GM21619 (cell line): ENCODE measurements around the gene STAG1.
"Not testable (repeated sequence)": the region's sequence is repeated elsewhere in the genome, so short reads cannot be mapped to it uniquely, and the experiment has no call there.

Experiments used
- ATAC-seq: cut with Tn5 transposase; IDR thresholded peaks from one replicate; pipeline ENCODE4 v1.9.1; 2021; ENCODE audit not compliant: unreplicated experiment

Gene STAG1

DNA sequence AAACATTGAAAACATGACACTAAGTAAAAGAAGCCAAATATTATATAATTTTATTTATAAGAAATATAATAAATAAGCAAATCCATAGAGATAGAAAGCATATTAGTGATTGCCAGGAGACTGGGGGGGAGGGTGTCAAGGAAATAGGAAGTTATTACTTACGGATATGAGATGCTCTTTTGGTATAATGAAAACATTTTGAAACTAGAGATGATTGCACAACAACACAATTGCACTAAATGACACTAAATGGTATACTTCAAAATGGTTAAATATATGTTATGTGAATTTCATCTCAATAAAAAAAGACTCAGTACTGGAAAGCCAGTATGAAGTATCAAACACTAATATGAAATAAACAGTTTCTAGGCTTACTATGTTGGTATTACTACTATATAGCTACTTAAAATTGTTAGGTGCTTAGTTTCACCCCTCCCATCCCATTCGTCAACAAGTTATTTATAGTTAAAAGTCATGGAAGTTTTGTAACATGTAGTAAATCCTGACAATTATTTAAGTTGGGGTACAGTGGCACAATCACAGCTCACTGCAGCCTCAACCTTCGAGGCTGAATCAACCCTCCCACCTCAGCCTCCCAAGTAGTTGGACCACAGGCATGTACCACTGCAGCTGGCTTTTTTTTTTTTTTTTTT lies 43.7 kb downstream of the STAG1 start:
- ATAC-seq: no peak

DNA sequence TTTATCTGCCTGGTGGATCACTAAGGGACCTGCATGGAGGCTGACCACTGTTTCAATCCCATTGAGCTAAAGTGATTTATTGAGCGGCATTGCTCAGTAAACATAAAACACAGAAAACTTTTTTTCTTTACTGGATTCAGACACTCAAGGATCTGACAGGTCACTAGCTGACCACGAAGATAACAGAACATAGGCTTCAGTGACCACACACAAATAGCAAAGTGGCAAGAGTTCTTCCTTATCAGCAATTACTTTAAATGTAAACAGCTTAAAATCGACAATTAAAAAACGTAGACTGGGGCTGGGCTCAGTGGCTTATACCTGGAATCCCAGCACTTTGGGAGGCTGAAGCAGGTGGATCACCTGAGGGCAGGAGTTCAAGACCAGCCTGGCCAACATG lies 48.7 kb downstream of the STAG1 start:
- no peak for ATAC-seq

DNA sequence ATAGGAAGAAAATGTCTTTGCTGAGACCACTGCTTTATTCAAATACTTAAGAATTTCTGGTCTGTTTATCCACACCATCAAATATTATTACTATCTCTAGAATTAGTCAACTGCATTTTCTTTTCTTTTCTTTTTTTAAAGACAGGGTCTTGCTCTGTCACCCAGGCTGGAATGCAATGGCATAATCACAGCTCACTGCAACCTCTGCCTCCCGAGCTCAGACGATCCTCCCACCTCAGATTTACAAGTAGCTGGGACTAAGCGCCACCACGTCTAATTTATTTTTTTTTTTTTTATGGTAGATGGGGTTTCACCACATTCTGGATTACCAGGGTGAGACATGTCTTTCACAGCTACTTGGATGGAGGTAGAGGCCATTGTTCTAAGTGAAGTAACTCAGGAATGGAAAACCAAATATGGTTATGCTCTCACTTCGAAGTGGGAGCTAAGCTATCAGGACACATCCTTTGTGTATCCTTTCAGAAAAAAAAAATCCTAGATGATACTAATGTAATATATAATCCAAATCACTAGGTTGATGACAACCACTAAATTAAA lies 52.8 kb downstream of the STAG1 start:
- ATAC-seq: no peak

DNA sequence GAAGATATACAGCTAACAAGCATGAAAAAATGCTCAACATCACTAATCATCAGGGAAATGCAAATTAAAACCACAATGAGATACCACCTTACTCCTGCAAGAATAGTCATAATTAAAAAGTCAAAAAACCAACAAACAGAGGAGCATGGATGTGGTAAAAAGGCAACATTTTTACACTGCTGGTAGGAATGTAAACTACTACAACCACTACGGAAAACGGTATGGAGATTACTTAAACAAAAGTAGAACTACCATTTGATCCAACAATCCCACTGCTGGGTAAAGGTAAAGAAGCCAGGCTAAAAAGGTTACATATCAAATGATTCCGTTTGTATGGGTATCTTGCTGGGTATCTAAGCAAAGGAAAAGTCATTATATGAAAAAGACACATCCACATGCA lies 53.8 kb downstream of the STAG1 start:
- ATAC-seq: no peak

DNA sequence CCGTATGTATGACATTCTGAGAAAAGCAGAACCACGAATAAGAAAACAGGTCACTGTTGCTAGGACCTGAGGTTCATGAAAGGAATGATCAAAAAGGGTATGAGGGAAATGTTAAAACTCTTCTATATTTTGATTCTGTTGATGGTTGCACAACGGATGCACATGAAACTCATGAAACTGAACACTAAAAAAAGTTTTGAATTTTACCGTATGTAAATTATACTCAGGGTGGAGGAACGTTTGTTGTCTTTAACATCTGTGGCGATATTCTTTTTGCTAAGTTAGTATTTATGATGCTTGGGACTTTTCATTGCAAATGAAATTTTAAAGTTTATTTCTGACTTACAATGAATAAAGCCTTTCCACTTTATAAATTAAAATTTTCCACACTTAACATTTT lies 55.4 kb downstream of the STAG1 start:
- no peak for ATAC-seq

DNA sequence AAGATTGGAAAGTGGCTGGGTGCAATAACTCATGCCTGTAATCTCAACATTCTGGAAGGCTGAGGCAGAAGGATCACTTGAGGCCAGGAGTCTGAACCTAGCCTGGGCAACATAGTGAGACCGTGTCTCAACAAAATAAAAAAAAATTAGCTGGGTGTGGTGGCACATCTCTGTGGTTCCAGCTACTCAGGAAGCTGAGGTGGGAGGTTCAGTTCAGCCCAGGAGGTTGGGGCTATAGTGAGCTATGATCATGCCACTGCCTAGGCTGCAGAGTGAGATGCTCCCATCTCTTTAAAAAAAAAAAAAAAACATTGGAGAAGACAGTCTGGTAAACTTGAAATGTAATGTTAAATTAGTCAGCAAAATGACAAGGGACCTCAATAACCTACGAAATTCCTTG lies 57.9 kb downstream of the STAG1 start:
- ATAC-seq: no peak

DNA sequence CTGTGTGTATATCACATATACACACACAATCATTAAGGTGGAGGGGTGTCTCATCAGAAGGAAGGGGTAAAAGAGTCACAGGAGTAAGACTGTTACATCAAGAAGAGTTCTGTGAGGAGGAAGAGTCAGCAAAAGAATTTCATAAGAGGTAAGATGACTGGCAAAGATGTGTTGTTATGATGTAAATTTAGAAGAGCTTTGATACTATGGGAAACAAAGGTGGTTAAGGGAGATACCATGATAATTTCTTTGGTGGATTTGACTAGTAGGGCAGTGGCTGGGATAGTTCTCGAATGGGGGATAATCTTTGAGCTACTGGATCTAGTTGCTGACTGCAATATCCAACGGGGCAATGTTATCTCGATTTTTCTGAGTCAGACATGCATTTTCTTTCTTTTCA lies 61.6 kb downstream of the STAG1 start:
- ATAC-seq: no peak

DNA sequence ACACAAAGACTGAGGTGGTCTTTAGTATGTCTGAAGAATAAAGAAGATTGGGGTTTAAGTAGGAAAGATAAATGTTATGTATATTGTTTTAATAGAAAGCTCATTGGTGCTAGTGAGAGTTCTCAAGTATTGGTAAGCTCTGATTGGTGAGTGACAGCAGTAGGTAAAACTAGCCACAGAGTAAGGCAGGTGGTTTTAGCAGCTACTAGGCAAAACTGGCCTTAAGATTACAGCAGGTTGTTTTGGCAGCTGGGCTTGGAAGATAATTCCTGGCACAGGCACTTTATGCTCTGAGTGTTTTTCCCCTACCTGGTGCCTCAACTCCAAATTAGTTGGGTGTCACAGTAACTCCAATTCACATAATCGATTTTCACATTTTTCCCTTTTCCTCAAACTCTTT lies 66.3 kb downstream of the STAG1 start:
- no peak for ATAC-seq

DNA sequence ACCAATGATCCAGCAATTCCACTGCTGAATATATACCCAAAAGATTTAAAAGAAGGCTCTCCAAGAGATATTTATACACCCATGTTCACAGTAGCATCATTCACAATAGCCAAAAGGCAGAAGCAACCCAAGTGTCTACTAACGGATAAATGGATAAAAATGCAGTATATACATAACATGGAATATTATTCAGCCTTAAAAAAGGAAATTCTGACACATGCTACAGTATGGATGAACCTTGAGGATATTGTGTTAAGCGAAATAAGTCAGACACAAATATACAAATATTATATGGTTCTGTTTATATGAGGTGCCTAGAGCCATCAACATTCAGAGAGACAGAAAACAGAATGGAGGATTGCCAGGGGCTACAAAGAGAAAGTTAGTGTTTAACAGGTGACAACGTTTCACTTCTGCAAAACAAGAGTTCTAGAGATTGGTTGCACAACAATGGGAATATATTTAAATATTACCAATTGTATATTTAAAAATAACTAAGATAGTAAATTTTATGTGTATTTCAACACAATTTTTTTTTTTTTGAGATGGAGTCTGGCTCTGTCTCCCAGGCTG lies 69.4 kb downstream of the STAG1 start:
- ATAC-seq: no peak

DNA sequence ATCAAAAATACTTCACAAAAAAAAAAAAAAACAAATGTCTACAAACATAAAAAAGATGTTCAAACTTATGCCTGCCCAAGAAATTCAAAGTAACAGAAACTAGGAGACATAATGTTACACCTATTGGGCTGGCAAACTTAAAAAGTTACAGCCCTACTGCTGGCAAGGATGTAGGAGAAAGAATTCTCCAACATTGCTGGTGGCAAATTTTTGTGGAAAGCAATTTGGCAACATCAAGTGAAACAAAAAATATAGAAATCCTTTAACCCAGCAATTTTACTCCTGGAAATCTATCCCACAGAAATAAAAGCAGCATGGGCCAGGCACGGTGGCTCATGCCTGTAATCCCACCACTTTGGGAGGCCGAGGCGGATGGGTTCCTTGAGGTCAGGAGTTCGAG lies 73.2 kb downstream of the STAG1 start:
- no peak for ATAC-seq

DNA sequence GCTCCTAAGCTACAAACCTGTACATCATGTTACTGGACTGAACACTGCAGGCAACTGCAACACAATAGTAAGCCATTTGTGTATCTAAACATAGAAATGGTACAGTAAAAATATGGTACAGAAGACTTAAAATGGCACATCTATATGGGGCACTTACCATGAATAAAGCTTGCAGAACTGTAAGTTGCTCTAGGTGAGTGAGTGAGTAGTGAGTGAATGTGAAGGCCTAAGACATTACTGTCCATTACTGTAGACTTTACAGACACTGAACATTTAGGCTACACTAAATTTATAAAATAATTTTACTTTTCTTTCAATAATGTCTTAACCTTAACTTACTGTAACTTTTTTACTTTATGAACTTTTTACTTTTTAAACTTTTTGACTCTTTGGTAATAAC lies 76.2 kb downstream of the STAG1 start:
- no peak for ATAC-seq

DNA sequence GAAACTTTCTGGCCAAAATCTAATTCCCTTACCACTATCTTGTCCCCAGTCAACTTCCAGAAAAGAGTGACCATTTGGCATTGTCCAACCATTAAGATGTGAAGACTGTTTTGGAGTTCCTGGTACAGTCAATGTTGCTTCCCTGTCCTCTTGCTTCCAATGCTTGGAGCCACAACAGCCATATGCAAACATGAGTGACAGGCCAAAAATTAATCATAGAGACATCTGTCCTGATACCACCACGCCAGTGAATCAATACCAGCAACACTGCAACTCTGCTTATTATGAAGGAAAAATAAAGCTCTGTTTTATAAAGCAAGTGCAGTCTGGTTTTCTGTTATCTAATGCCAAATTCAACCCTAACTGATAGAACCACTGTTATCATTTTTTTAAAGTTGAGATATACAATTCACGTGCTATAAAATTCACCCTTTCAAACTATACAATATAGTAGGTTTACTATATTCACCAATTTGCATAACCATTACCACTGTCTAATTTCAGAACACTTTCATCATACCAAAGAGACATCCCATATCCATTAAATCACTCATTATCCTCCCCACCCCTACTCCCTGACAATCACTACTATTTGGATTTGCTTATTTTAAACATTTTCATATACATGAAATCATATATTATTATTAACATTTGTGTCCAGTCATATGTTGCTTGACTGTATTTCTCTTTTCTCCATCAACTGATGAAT lies 76.9 kb downstream of the STAG1 start:
- ATAC-seq: no peak

DNA sequence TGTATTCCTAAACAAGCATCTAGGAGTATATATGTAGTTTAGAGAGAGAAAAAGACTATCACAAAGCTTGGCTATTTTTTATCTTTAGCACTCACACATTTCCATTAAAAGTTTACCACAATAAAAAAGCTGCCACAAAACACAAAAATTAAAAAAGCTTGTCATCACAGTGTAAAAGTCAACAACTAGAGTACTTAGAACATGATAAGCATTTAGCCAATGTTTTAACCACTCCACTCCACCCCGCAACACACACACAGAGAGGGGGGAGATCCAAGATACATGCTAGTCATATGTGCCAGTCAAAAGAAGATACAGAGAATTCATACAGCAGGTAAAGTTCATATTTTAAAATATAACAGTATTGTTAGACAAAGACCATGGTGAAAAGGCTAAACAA lies 79.7 kb downstream of the STAG1 start:
- ATAC-seq: no peak

DNA sequence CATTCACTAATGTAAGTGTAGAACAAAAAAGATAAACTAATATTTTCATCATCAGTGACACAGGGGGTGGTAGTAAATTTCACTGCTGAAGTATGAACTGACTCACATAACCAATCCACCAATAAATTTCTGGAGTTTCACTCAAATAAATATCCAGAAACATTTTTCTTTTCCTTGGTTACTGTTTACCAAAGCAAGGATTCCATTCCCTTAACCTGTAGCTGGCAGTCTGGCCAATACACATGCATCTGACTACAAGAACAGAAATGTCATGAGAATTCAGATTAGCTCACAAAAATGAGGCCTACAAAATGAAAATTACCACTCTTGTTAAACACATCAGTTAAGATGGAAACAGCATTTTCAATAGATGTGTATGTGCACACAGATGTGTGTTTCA lies 80.3 kb downstream of the STAG1 start:
- no peak for ATAC-seq

DNA sequence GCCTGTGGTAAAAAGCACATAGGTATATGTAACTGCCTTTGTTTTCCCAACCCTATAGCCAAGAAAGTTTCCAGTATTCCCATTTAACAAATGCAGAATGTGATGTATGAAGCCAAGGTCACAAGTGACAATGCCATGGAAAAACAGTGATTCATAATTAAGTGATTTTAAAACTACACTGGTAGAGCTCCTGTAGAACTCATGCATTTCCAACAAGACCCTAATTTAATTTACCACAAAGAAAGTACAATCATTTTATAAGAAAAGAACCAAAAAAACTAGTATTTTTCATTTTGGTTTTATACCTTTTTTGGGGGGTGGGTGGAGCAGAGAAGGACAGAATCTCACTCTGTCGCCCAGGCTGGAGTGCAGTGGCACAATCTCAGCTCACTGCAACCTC lies 82.0 kb downstream of the STAG1 start:
- no peak for ATAC-seq

DNA sequence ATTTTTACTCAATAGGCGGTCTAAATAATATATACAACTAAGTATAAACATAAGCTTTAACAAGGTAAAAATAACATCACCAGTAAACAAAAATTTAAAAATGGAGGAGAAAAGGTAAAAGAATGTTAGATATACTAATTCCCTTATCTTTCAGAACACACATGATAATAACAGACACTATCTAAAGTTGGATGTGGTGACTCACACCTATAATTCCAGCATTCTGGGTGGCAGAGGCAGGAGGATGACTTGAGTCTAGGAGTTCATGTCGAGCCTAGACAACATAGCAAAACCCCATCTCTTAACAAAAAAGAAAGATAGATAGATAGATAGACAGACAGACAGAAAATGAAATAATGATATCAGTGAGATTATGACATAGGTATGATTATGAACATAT lies 85.1 kb downstream of the STAG1 start:
- ATAC-seq: no peak

DNA sequence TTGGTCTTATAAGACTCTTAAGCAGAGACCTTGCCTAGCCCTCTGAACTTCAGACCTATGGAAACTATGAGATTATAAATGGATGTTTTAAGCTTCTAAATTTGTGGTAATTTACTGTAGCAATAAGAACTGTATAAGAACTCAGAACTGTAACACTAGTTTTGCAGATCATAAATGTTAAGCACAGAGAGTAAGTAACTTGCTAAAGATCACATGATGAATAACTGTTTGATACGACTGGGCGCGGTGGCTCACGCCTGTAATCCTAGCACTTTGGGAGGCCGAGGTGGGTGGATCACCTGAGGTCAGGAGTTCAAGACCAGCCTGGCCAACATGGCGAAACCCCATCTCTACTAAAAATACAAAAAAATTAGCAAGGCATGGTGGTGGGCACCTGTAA lies 85.9 kb downstream of the STAG1 start:
- ATAC-seq: not testable (repeated sequence)

DNA sequence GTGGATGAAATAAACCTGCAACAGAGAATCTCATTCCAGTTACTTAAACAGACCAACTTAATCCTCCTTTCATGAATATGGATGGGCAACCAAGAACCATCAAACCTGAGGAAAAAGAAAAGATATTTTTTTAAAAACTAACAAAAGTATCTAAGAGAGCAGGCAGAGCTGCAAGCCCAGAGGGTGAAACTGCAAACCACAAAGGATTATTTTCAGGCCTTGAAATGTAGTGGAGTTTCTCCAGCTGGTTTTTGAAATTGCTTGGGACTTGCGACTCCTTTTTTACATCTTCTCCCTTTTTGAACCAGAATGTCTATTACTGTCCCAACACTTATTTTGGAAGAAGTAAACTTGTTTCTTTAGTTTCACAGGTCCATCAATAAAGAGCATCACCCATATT lies 87.4 kb downstream of the STAG1 start:
- ATAC-seq: no peak

DNA sequence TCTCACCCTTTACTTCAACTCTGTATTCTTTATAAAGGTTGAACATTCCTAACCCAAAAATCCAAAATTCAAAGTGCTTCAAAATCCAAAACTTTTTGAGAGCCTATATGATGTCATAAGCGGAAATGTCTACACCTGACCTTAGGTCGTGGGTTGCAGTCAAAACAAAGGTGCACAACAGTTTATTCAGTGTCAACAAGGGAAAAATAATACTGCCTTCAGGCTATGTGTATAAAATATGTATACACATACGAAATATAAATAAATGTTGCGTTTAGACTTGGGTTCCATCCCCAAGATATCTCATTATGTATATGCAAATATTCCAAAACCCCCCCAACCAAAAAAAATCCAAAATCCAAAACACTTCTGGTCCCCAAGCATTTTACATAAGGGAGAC lies 90.9 kb downstream of the STAG1 start:
- no peak for ATAC-seq

DNA sequence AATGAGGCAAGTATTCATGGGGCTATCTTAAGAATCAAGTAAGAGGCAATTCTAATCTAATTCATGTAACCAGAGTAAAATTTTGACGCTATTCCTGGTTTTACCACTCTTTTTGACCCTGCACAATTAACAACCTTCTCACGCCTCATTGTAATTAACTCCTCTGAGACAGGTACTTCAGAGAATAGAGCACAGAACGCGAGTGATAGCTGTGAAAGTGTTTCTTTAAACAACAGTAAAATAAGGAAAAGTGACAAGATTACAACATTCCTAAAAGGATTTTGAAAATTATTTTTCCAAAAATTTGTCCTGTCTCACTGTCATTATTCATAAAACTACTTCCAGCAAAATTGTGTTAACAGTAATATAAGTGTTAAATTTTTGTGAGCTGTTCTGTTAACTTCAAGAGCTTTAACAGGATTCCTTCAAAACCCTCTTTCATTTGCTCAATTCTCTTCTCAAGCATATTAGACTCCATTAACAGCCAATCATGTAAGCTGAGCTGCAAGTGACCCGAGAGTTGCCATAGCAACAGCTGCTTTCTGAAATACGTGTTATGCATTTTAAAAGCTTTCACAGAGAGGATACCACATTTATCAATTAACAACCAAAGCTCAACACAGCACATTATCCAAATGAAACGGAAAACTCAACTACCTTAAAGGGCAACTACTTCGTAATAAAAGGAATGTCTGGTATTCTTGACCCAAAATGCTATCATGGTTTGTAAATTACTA lies 93.1 kb downstream of the STAG1 start:
- ATAC-seq: no peak

DNA sequence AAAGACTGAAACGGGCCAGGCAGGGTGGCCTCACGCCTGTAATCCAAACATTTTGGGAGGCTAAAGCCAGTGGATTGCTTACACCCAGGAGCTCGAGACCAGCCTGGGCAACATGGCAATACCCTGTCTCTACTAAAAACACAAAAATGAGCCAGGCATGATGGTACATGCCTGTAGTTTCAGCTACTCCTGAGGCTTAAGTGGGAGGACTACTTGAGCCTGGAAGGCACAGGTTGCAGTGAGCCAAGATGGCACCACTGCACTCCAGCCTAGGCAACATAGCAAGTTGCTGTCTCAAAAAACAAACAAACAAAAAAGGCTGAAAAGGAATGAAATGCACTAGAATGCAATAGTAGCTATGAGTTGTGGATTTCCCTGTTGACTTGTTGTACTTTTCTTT lies 94.7 kb downstream of the STAG1 start:
- ATAC-seq: no peak

DNA sequence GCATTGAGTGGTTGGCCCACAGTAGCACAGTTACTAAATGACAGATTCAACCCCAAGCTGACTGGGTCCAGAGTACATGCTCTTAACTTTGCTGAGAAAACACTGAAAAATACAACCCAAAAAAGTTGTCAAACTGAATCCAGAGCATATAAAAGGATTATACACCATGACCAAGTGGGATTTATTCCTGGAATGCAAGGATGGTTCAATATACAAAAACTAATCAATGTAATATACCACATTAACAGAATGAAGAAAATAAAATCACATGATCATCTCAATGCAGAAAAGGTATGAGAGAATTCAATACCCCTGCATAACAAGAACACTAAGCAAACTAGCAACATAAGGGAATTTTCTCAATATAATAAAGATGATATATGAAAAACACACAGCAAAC lies 98.5 kb downstream of the STAG1 start:
- ATAC-seq: no peak
